NCI-H1436 (cell line): Measurements from ENCODE around the gene PREX1.
"Not testable (repeated sequence)": the region's sequence is repeated elsewhere in the genome, so short reads cannot be mapped to it uniquely, and the experiment has no call there.

Experiments
- DNase-seq: peaks from one replicate; lab custom pipeline; 2025; lab: John Stamatoyannopoulos, UW

Gene PREX1

DNA sequence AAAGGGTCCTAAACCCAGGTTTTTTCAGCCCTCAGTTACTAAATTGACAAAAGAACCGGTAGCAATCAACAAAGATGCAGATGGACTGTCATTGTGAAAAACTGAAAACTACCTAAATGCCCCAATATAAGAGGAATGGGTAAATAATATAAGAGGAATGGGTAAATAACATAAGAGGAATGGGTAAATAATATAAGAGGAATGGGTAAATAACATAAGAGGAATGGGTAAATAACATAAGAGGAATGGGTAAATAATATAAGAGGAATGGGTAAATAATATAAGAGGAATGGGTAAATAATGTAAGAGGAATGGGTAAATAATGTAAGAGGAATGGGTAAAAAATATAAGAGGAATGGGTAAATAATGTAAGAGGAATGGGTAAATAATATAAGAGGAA lies 15.7 kb downstream of the PREX1 start:
- DNase-seq = not testable (repeated sequence)

DNA sequence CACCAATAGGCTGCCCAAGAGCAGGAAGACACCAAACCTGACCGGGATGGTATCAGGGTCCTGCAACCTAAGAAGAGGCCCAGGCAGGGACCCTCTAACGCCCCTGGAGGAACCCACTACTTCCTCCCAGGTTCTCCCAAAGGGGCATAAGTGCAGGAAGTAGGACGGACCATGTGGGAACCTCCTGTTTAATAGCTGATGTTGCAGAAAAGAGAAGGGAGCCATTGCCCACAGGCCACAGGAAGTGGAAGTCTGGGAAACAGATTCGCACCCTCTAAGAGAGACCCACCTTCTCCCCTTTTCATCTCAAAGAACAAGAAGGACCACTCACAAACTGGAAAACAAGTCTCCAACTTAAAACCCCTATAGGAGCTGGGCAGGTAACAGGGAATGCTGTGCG lies 18.1 kb downstream of the PREX1 start:
- DNase-seq = no peak

DNA sequence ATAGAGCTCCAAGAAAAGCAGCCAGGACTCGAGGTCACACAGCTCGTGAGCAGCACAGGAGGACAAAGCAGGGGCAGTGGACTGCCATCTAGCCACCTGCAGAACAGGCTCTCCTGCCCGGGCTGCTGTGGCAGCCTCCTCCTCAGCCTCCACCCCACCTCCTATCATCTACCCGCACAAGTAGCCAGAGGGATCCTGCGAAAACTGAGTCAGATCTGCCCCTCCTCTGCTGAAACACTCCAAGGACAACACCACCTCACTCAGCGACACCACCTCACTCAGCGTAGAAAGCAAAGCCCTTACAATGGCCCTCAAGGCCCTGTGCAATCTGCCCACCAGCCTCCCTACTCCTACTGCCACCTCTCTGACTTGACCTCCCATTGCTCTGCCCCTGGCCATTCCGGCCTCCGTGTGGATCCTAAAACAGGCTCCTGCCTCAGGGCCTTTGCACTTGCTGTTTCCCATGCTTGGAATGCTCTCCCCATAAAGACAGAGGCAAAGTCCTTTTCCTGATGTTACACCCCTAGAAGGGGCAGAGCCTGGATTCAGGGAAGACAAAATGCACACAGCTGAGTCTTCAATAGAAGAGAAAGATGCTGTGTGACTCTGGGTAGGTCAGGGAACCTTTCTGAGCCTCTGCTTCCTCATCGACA lies 19.3 kb downstream of the PREX1 start:
- no peak for DNase-seq

DNA sequence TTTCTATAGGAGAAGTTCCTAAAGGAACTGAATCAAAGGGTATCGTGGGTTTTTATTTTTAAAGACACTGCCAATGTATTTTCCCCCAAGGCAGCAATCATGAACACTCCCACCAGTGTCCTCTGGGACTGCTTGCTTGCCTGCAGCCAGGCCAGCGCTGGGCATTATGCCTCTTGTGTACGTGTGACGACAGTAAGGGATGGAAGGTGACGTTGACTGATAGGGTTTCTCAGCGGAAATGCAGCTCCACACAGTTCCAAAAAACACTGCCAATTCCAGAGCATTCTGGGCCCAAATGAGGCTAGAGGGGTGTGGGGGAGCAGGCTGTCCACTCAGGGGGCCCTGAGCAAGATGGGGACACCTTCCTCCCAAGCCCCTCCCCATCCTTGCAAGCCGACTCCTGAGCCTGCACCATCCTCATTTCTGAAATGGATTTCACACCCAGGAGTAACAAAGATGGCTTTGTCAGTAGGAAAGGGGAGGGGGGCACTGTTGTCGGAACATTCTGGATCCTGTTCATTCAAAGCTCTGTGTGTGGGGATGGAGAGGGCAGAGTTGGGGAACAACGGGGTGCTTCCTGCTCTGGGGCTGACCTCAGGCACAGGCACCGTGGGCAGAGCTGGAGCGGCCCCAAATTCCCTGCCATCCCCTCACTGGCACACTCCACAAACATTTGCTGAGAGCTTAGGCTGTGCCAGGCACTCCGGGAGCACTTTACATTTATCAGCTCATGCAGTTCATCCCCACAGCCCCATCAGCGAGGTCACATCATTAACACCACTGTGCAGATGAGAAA lies 20.0 kb downstream of the PREX1 start:
- no peak for DNase-seq

DNA sequence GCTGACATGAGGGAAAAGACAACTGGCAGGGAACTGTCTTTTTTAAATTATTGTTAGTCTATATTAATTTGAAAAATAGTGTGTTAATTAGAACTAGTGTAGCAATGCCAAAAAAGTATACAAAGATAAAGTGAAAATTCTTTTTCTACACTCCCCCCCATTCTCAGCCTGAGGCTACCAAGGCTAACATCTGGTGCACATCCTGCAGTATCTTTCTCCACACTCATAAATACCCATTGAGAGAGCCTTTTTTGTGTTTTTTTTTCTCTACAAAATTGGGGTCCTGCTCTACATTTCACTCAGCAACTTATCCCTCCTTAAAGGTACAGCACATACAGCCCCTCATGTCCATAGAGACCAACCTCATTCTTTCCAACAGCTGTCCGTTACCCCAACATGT lies 20.7 kb downstream of the PREX1 start:
- DNase-seq = no peak

DNA sequence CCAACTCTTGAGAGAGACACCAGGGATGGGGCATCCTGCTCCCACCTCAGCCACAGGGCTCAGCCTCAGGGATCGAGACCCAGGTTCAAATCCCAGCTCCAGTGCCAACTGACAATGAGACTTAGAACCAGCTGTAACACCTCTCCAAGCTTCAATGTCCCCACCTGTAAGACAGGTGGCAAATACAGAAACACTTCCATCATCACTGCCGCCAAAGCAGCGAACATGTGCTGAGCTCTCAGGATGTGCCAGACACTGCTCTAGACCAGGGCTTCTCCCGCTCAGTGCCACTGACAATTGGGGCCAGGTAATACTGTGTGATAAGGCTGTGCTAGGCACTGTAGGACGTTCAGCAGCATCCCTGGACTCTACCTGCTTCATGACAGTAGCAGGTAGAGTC lies 22.1 kb downstream of the PREX1 start:
- no peak for DNase-seq

DNA sequence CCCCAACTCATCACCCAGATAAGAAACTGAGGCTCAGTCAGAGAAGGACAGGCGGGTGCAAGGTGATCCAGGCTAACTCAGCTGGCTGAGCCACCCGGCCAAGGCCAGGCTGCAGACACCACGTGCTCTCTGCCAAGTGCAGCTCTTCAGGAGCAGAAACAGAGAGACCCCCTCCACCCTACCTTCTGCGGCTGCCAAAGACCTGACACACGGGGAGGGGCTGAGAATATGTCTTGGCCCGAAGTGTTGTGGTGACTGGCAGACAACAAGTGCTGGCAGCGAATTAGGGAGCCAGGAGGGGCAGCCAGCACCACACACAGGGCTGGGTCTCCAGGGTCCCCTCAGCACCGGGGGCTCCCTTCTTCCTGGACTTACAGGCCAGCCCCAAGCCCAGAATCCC lies 22.5 kb downstream of the PREX1 start:
- DNase-seq = no peak

DNA sequence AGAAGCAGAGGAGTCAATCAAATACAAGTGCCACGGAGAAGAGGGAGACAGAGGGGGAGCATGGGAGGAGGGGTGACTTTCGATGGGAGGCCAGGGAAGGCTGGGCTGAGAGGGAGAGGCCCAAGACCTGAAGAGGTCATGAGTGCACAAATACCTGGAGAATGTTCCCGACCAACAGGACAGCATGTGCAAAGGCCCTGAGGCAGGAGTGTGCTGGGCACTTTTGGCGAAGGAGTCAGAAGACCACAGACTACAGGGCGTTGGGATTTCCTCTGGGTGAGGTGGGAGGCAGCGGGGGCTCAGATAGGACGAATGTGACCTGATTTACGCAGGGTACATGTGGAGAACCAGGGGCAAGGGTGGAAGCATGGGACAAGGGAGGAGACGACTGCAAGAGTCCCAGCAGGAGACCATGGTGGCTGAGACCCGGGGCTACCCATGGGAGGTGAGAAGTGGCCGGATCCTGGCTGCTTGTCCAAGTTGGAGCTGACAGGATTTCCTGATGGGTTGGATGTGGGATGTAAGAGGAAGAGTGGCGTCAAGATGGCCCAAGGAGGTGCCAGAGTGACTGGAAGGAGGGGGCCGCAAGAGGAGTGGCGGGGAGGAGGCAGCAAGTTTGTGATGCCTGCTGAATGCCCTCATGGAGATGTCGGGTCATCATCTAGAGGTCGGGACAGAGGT lies 23.4 kb downstream of the PREX1 start:
- no peak for DNase-seq

DNA sequence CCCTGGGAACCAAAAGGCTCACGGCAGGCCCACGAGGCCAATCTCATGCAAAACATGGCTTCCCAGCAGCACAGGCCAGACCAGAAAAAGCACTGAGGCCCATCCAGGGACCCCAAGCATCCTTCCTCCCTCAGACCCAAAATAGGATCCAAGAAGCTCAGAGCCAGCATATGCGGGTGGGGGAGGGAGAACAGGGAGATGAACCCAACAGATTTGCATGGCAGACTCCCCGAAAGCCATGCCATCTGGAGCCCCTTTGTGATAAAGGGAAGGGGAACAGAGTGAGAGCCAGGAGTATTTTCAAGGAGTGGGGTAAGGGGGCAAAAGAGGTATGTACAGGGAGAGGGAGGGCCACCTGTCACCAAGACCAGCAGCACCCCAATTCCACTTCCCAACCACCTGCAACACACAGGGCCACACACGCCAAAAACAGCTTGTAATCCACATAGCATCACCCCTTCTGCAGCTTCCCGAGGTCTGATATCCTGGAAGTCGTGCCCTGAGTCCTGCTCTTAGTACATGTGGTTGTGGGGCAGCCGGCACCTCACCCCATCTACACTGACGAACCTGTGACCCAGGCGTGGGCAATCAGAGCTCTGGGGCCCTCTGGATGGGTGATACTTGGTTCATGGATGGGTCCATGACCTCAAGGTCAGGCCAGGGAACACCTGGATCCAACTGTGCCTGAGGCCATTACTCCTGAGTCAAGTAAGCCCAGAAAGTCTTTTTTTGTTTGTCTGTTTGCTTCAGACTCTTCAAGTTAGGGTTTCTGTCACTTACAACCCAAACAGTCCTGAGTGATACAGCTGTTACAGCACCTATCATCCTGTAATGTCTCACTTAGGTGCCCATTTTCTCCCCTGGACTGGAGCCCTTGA lies 24.4 kb downstream of the PREX1 start:
- no peak for DNase-seq

DNA sequence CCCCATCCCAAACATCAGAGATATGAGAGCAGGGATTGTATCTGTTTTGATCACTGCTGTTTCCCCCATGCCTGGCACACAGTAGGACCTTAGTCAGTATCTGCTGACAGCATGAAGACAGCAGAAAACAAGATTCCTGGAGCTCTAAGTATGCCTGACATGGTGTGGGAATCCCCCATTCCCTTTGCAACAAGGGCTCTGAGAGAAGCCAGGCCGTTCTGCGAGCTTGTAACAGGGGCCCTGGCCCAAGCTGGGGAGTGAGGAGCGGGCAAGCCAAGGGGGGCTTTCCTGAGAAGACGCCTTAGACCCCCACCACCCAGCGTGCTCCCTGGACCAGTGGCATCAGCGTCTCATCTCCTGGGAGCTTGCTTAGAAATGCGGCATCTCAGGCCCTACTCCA lies 25.2 kb downstream of the PREX1 start:
- DNase-seq = no peak

DNA sequence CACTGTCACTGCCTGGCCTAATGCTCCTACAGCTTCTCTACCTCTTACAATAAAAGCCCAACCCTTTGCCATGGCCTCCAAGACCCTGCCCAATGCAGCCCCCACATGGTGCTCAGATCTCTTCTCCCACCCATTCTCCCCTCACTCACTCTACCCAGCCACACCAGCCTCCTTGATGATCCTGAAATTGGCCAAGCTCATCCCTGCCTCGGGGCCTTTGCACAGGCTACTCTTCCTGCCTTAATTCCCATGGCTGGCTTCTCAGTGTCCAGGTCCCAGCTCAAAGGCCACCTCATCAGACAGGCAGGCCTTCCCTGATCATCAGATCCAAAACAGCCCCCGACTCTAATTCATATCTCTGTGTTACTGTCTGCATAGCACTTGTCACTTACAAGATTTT lies 25.6 kb downstream of the PREX1 start:
- DNase-seq = no peak

DNA sequence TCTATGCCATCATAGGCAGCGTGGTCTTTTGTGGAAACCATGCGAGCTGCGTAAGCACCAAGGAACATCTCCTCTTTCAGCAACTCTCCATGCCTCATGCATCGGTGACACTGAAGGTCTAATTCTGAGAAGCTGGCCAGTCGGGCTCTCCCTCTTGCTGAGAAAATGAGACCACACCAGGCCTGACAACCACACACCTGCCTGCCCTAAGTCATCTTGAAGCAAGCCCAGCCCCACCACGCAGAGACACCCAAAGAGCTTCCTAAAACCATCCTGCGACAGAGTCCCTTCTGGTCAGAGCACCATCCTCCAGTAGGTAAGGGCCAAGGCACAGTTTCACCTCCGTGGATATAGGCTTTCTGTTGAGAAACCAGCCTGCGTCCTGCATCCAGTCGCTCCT lies 26.6 kb downstream of the PREX1 start:
- DNase-seq = no peak

DNA sequence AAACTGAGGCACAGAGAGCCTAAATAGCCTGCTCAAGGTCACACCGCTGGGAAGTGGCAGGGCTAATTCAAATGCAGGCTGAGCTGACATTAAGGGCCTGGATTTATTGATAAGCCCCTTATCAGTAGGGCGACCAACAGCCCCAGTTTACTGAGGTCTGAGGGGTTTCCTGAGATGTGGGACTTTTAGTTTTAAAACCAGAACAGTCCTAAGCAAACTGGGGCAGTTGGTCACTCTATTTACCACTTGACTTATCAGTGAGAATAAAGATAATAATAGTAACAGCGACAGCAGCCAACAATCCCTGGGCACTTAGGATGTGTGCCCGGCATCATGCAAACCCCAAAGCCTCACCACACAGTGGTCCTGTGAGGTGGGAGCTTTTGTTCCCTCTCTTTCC lies 27.6 kb downstream of the PREX1 start:
- no peak for DNase-seq

DNA sequence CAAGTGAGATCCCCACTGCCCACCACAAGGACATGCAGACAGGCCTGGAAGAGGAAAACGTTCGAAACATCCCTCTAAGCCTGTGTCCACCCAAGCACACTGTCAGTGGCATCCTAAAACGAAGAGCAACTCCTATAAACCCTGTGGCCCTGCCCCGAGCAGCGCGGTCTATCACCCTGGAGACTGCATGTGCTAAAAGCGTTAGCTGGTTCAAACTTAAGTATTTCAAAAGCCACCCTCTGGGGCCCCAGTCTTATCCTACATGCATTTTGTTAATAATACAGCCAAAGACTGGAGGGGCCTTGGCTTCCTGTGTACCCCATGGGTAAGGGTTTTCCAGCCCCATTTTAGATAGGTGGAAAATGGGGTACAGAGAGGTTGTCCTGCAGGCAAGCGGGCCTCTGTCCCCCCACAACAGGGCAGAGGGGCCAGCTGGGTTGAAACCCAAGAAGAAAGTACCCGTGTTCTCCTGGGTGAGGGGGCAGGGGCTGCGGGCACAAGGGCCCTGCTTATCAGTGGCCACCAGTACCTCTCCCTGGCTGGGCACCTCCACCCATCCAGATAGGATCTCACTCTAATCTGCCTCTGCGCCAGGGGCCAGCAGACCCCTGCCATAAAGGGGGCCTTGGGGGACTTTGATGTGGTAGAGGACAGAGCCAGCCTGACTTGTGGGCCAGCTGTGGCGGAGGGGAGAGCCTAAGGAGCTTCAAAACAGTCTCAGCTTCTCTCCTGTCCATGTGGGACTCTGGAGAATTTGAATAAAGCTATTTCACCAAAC lies 28.3 kb downstream of the PREX1 start:
- DNase-seq = no peak

DNA sequence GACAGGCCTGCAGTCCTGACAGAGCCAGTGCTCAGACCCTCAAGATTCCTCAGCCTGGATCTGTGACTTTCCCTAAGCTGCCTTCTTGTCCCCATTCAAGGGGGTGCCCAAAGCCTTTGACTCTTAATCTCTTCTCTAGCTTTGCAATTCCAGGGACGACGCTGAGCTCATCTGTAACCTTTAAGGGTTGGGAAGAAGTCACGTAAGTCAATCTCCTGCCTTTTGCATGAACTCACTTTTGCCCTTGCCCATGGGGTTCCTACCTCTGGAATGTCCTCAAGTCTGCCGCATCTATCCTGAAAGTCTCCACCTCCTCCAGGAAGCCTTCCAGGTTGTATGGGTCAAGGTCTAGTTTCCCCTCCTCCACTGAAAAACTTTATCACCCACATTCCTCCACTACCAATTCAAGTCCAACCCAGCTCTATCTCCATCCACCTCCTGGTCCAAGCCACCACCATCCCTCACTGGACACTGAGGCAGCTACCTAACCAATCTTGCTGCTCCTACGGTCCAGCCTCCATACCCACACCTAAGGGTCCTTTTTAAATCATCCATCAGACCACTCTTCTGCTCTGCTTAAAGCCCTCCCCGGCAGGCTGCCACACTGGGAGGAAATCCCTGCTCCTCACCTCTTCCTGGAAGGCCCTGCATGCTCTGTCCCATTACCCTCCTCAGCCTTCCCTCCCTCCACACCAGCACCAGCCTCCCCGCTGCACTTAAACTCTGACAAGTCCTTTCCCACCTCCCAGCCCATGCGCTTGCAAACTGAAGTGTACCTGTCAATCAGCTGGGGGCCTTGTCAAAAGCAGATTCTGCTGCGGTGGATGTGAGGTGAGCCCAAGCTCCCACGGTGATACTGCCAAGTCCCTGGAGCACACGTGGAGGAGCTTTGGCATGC lies 29.7 kb downstream of the PREX1 start:
- no peak for DNase-seq

DNA sequence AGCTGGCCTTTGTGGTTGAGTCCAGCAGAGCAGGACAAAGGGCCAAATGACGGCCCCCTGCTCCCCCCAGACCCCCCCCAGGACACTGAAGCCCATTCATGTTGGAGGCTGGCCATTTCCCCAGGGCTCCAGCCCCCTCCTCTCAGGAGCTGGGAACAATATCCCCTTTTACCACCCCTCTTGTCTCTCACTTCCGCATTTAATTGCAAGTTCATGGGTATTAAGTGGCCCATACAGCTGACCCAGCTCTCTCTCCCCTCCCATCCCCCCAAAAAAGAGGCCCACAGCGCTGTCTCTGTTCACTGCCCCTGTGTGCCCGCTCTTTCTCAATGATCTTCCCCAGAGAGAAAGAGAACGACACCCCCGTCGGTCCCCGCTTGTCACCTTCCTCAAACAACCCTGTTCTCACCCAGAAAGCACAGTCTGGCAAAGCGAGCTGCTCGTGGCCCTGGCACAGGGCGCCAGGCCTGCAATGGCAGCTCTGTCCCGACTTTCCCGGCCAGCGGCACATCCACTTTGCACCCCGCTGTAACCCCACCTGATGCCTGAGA lies 30.4 kb downstream of the PREX1 start:
- no peak for DNase-seq

DNA sequence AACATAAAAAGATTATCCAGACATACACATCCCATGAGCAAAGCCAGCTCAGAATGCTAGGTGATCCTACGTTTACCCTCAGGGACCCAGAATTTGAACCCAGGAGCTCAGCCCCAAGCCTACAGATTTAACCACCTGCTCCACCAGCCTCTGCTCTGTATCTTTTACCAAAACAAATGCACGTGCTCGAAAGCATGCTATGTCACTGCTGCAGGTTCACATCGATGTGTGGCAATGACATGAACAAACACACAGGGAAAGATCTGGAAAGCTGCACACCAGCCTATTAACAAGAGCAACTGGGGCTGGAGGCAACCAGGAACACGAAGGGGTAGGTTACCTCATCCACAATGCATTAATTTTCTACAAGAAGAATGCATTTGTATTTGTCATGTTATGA lies 32.1 kb downstream of the PREX1 start:
- no peak for DNase-seq

DNA sequence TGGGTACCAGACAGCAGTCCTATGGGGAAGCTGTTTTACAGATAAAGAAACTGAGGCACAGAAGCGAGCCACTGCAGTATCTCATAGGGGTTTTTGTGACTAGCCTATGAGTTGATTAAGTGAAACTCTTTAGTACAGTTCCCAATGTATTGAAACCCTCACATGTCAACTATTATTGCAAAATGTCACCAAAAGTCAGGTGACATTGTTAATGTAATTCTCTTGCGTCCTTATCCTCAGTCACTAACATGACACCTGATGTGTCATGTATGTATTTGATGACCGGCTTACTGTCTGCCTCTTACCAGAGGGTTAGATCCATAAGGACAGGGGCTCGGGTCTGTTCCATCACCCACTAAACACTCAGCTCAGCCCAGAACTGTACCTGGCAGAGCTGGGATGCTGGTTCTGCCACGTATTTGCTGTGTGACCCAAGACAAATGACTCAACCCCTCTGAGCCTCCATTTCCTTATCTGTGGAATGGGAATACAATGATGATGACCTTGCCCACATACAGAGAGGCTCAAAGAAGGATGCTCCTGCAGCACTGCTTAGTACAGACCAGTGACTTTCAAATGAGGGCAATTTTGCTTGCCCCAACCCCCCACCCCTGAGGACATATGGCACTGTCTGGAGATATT lies 32.9 kb downstream of the PREX1 start:
- no peak for DNase-seq

DNA sequence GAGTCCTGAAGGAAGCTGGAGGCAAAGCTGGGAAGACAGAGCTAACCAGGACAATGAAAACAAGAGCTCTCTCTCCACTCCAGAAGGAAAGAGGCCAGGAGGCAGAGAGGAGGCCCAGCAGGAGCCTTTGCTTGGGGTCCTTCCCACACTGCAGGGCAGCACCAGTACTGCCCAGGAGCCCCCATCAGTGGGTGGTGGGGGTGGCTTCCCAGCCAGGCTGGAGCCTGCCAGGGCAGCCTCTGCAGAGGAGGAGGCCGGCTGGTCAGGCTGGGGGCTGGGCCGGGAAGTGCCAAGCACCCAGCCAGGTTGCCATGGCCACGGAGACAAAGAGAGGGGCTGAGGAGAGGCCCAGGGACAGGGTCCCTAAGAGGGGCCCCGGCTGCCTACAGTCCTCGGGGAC lies 33.4 kb downstream of the PREX1 start:
- DNase-seq = no peak

DNA sequence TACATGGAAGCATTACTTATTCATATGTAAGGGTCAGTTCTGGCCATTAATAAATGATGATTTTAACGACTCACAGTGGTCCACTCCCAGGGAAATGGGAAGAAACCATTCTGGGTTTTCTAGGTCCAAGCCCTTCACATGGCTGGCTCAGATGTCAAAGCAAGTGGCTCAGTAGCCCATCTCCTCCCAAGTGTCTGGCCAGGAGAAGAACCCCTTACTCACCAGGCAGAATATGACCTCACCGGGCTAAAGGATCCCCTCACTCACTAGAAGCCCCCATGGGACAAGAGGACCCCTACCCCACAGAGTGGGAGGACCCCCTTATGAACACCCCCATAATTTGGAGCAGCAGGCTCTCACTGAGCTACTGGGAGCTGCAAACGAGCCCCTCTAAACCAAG lies 34.0 kb downstream of the PREX1 start:
- DNase-seq = no peak
